Endodermal cell (in vitro differentiated cells): Measurements from ENCODE around the gene PCNX1. TPM values are rescaled to one million over a fixed set of nuclear protein-coding genes. Genes with fewer than 3 reads are reported as not detected.

ENCODE experiments used
- DNase-seq: peaks from one replicate; pipeline ENCODE4 v3.0.0-alpha.2; 2017
- H3K27ac ChIP-seq: 2 replicates; pipeline ENCODE4 v1.5.1; 2013; ENCODE audit warnings: mild to moderate bottlenecking, low read depth, low read length, moderate library complexity
- H3K27me3 ChIP-seq: 2 replicates; pipeline ENCODE4 v1.6.1; 2013; ENCODE audit warnings: mild to moderate bottlenecking, low read length, moderate library complexity; ENCODE audit not compliant: insufficient read depth, control insufficient read depth, poor library complexity, severe bottlenecking
- H3K36me3 ChIP-seq: 2 replicates; pipeline ENCODE4 v1.7.0; 2013; ENCODE audit warnings: mild to moderate bottlenecking, low read length, moderate library complexity; ENCODE audit not compliant: control insufficient read depth, insufficient read depth
- H3K4me1 ChIP-seq: one replicate; pipeline ENCODE4 v1.7.0; 2013; ENCODE audit warnings: low read length; ENCODE audit not compliant: control insufficient read depth, insufficient read depth
- H3K4me3 ChIP-seq: 2 replicates; pipeline ENCODE4 v1.5.1; 2013; ENCODE audit warnings: mild to moderate bottlenecking, low read length, moderate library complexity
- H3K9ac ChIP-seq: 2 replicates; pipeline ENCODE4 v1.6.1; 2013; ENCODE audit warnings: mild to moderate bottlenecking, low read length, moderate library complexity; ENCODE audit not compliant: poor library complexity, severe bottlenecking; ENCODE audit errors: extremely low read depth
- H3K9me3 ChIP-seq: 2 replicates; pipeline ENCODE4 v1.6.1; 2013; ENCODE audit warnings: mild to moderate bottlenecking, low read length, moderate library complexity; ENCODE audit not compliant: control insufficient read depth
- H3K27ac Mint-ChIP-seq: 2 replicates; pipeline ENCODE4 v1.8.0; 2020; ENCODE audit warnings: mixed read lengths
- H3K27me3 Mint-ChIP-seq: 2 replicates; pipeline ENCODE4 v1.8.0; 2021; ENCODE audit warnings: mild to moderate bottlenecking, mixed read lengths; ENCODE audit not compliant: insufficient read depth
- H3K36me3 Mint-ChIP-seq: 2 replicates; pipeline ENCODE4 v1.8.0; 2020; ENCODE audit warnings: low read depth, mixed read lengths
- H3K4me1 Mint-ChIP-seq: 2 replicates; pipeline ENCODE4 v1.8.0; 2020; ENCODE audit warnings: mixed read lengths
- H3K4me3 Mint-ChIP-seq: 2 replicates; pipeline ENCODE4 v1.8.0; 2020; ENCODE audit warnings: mild to moderate bottlenecking, moderate library complexity, mixed read lengths
- H3K9me3 Mint-ChIP-seq: 2 replicates; pipeline ENCODE4 v1.8.0; 2020; ENCODE audit warnings: mild to moderate bottlenecking, mixed read lengths
- CTCF ChIP-seq: fragments of 200-600 bp; sonication (generic); conservative IDR thresholded peaks from 2 replicates; pipeline ENCODE4 v1.5.0; 2021; ENCODE audit warnings: antibody characterized with exemption, mild to moderate bottlenecking
- WGBS, 2 experiments: methylation state at CpG; one replicate each; pipeline versions ENCODE4 v1.1.5 to v1.1.7; 2013; ENCODE audit warnings: missing lambda C conversion rate in 2 of 2, mixed read lengths in 1 of 2; ENCODE audit not compliant: insufficient coverage in 1 of 2, insufficient read length in 1 of 2; 5-methylcytosine and 5-hydroxymethylcytosine counted together
- total RNA-seq, 2 donors: library from RNA; stranded (reverse); fragmentation: NEBNext Ultra II Directional in 1 of 2; extraction: Animal tissue kit (Norgen Biotek cat#: 25700) in 1 of 2; gene quantifications; 2 replicates in 1 of 2; 3 replicates in 1 of 2; pipeline ENCODE4 v1.2.1, GENCODE V29; 2021

The PCNX1 gene
- total RNA-seq, 2 donors from 2014 or later = 68.2 TPM

GRCh38 chr14:71060825-71061455 lies 153.7 kb downstream of the PCNX1 start:
- peaks cover 86% of the 10 kb centered on the region for H3K36me3 ChIP-seq
- no peak overlapping the region for H3K4me3 Mint-ChIP-seq
- H3K27me3 ChIP-seq = no peaks in the 10 kb centered on the region
- no peaks in the 10 kb centered on the region for H3K27me3 Mint-ChIP-seq
- peaks cover 16% of the 10 kb centered on the region for H3K9me3 Mint-ChIP-seq
- peaks cover 74% of the 10 kb centered on the region for H3K36me3 Mint-ChIP-seq
- peaks cover 15% of the 10 kb centered on the region for H3K4me1 ChIP-seq
- peak; percentile 46 for DNase-seq
- H3K27ac Mint-ChIP-seq = peak overlapping the region; percentile 3
- WGBS, 2 experiments = 82 to 86% methylated on average over 2 of the region's 2 CpGs
- H3K4me3 ChIP-seq = no peak overlapping the region
- no peak for TF ChIP-seq CTCF
- H3K9ac ChIP-seq = peak overlapping the region; percentile 36
- no peak overlapping the region for H3K27ac ChIP-seq
- H3K4me1 Mint-ChIP-seq = peaks cover 11% of the 10 kb centered on the region
- H3K9me3 ChIP-seq = peaks cover 16% of the 10 kb centered on the region

DNA sequence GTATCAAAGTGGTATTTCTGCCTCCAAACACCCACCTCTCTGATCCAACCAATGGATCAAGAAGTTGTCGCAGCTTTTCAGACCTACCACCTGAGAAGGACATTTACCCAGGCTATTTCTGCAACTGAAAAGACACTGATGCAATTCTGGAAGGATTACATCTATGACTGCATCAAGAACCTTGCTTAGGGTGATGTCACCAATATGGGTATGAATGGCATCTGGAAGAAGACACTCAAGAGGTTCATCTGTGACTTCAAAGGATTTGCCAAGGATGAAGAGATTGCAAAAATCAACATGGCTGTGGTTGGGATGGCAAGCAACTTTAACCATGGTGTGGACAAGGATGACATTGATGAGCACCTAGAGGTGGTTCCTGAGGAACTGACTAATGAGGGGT lies 154.2 kb downstream of the PCNX1 start:
- DNase-seq = no peak
- peaks cover 16% of the 10 kb centered on the region for H3K9me3 ChIP-seq
- H3K27ac Mint-ChIP-seq = no peak overlapping the region
- H3K4me1 Mint-ChIP-seq = peaks cover 11% of the 10 kb centered on the region
- no peaks in the 10 kb centered on the region for H3K27me3 Mint-ChIP-seq
- no peak overlapping the region for H3K4me3 Mint-ChIP-seq
- no peak for TF ChIP-seq CTCF
- no peak overlapping the region for H3K27ac ChIP-seq
- H3K36me3 Mint-ChIP-seq = peaks cover 79% of the 10 kb centered on the region
- peaks cover 19% of the 10 kb centered on the region for H3K9me3 Mint-ChIP-seq
- H3K36me3 ChIP-seq = peaks cover 82% of the 10 kb centered on the region
- H3K4me1 ChIP-seq = peaks cover 15% of the 10 kb centered on the region
- no peak overlapping the region for H3K9ac ChIP-seq
- H3K27me3 ChIP-seq = no peaks in the 10 kb centered on the region
- WGBS, 2 experiments = 100% methylated on average over 1 of the region's 1 CpG
- no peak overlapping the region for H3K4me3 ChIP-seq

GRCh38 chr14:71062581-71063303 lies 155.5 kb downstream of the PCNX1 start:
- 95 to 97% methylated on average over 5 of the region's 5 CpGs for WGBS, 2 experiments
- H3K4me1 ChIP-seq = peaks cover 15% of the 10 kb centered on the region
- Mint-ChIP-seq H3K36me3 (peaks cover 88% of the 10 kb centered on the region), H3K27ac (no peak overlapping the region), H3K27me3 (no peaks in the 10 kb centered on the region), H3K9me3 (peaks cover 19% of the 10 kb centered on the region), H3K4me1 (peaks cover 11% of the 10 kb centered on the region), H3K4me3 (no peak overlapping the region)
- H3K9ac ChIP-seq = no peak overlapping the region
- TF ChIP-seq CTCF = no peak
- H3K9me3 ChIP-seq = peaks cover 16% of the 10 kb centered on the region
- no peaks in the 10 kb centered on the region for H3K27me3 ChIP-seq
- H3K4me3 ChIP-seq = no peak overlapping the region
- peaks cover 81% of the 10 kb centered on the region for H3K36me3 ChIP-seq
- no peak for DNase-seq
- H3K27ac ChIP-seq = no peak overlapping the region
